Thoracic aorta (tissue), 2 donors: ENCODE measurements around the gene CNIH2. TPM values are rescaled to one million over a fixed set of nuclear protein-coding genes. Genes with fewer than 3 reads are reported as not detected.

Experiments
- ATAC-seq: fragments of 150-250 bp; one replicate; pipeline ENCODE4 v1.8.0; 2017; ENCODE audit warnings: low read depth; ENCODE audit not compliant: insufficient number of reproducible peaks, low FRiP score
- DNase-seq: peaks from one replicate; pipeline ENCODE4 v3.0.0-alpha.2; 2020; ENCODE audit warnings: low spot score
- H3K27ac ChIP-seq, 2 donors: fragments of 200-600 bp; sonication (generic); 1 replicate in 1 of 2; 2 replicates in 1 of 2; pipeline ENCODE4 v1.5.1; 2016; ENCODE audit warnings: mild to moderate bottlenecking in 2 of 2, moderate library complexity in 2 of 2
- H3K27me3 ChIP-seq: fragments of 200-600 bp; sonication (generic); replicated peaks from 2 replicates; pipeline ENCODE4 v1.6.0; 2016; ENCODE audit warnings: mild to moderate bottlenecking; ENCODE audit not compliant: insufficient read depth
- H3K36me3 ChIP-seq: fragments of 200-600 bp; sonication (generic); one replicate; pipeline ENCODE4 v1.5.1; 2016
- H3K4me1 ChIP-seq, 2 donors: fragments of 200-600 bp; sonication (generic); 1 replicate in 1 of 2; 2 replicates in 1 of 2; pipeline versions ENCODE4 v1.5.1 to v1.6.0; 2016; ENCODE audit warnings: low read depth in 2 of 2, mild to moderate bottlenecking in 1 of 2; ENCODE audit not compliant: control insufficient read depth in 1 of 2
- H3K4me3 ChIP-seq: fragments of 200-600 bp; sonication (generic); 2 replicates; pipeline ENCODE4 v1.5.1; 2016; ENCODE audit warnings: mild to moderate bottlenecking
- H3K9me3 ChIP-seq: fragments of 200-600 bp; sonication (generic); 2 replicates; pipeline ENCODE4 v1.5.1; 2016
- total RNA-seq, 2 donors: library from RNA; depleted of rRNA; stranded (reverse); fragments of >200 nt; gene quantifications; one replicate each; pipeline versions ENCODE4 v1.1.0 to v1.2.3, GENCODE V29; 2016
- TF ChIP-seq, protein P1 (sequence below): fragments of 200-600 bp; sonication (generic); IDR thresholded peaks from one replicate; pipeline ENCODE4 v1.5.1; 2019; ENCODE audit warnings: antibody characterized with exemption

Gene CNIH2
- total RNA-seq, 2 donors from 2014 or later = not detected

DNA sequence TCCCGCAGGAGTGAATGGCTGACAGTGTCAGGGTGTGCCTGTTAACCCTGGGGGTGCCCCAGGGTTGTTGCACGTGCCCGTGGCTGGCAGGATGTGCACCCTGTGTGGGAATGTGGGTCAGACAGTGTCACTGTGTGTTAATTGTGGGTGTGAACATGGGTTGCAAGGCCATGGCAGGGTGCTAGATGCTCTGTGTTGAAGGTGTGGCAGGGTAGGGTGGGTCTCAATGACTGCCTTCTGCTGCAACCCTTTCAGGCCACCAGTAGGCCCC is 50.0 kb downstream of the CNIH2 start:
- H3K4me1 ChIP-seq = peaks cover 0 to 12% of the 10 kb centered on the region in 2 donors
- H3K27ac ChIP-seq = no peak overlapping the region
- H3K36me3 ChIP-seq = no peaks in the 10 kb centered on the region
- H3K4me3 ChIP-seq = no peak overlapping the region
- ATAC-seq = no peak
- H3K9me3 ChIP-seq = no peaks in the 10 kb centered on the region
- no peak for DNase-seq
- TF ChIP-seq, protein P1, sequence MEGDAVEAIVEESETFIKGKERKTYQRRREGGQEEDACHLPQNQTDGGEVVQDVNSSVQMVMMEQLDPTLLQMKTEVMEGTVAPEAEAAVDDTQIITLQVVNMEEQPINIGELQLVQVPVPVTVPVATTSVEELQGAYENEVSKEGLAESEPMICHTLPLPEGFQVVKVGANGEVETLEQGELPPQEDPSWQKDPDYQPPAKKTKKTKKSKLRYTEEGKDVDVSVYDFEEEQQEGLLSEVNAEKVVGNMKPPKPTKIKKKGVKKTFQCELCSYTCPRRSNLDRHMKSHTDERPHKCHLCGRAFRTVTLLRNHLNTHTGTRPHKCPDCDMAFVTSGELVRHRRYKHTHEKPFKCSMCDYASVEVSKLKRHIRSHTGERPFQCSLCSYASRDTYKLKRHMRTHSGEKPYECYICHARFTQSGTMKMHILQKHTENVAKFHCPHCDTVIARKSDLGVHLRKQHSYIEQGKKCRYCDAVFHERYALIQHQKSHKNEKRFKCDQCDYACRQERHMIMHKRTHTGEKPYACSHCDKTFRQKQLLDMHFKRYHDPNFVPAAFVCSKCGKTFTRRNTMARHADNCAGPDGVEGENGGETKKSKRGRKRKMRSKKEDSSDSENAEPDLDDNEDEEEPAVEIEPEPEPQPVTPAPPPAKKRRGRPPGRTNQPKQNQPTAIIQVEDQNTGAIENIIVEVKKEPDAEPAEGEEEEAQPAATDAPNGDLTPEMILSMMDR = no peak
- no peaks in the 10 kb centered on the region for H3K27me3 ChIP-seq

DNA sequence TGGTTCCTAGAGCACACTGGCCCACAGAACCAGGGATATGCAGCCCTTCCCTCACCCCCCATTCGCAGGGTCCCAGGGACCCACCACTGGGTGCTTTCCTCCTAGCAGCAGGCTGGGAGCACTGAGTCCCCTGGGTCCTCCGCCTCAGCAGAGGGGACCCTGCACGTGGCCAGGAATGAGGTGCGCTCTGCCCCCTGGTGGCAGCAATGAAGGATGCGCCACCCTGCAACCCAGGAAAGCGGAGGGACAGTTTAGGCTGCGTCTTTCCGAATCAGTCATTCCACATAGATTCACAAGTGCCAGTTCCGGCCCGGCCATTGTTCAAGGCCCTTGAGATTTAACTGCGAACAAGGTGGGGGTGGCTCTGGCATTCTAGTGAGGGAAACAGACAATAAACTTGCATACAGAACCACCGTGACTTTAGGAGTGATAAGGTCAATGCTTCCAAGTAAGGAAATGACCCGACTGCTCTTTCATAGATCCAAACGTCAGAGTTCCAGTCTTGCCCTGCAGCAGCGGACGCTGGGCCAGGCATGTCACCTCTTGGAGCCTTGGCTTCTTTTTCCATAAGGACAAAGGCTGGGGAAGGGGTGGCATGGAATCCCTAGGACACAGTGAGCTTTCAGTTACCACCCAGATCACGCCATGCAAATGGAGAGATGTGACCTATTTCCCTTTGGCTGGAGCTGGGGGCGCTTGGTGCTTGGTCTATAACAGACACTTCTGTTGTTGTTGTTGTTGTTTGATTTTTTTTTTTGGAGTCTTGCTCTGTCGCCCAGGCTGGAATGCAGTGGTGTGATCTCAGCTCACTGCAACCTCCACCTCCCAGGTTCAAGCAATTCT is 50.5 kb downstream of the CNIH2 start:
- H3K4me1 ChIP-seq = peaks cover 0 to 12% of the 10 kb centered on the region in 2 donors

DNA sequence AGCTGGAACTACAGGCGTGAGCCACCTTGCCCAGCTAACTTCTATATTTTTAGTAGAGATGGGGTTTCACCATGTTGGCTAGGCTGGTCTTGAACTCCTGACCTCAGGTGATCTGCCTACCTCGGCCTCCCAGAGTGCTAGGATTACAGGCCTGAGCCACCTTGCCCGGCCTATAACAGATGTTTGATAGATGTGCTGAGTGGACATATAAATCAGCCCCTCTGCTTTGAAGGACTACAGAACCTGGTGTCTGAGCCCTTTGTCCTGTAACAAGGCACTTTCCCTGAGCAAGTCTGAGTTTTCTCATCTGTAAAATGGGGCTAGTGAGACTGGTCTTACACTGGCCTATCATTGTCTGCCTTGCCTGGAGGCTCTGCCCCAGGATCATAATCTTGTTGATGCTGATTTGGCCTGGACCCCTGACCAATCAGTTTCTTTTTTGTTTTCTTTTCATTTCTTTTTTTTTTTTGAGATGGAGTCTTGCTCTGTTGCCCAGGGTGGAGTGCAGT is 51.2 kb downstream of the CNIH2 start:
- Histone ChIP-seq H3K27ac (no peak overlapping the region), H3K4me3 (no peak overlapping the region), H3K9me3 (no peaks in the 10 kb centered on the region), H3K36me3 (no peaks in the 10 kb centered on the region), H3K4me1 (peaks cover 0 to 12% of the 10 kb centered on the region in 2 donors), H3K27me3 (no peaks in the 10 kb centered on the region)
- DNase-seq (no peak), ATAC-seq (no peak)
- TF ChIP-seq, protein P1 = no peak

More for the DNA sequence above, 50.5 kb downstream of the CNIH2 start:
- ATAC-seq (no peak), DNase-seq (no peak)
- no peak overlapping the region for H3K27ac ChIP-seq
- peak overlapping the region; percentile 40 for H3K4me3 ChIP-seq
- H3K36me3 ChIP-seq = no peaks in the 10 kb centered on the region
- TF ChIP-seq, protein P1 = peak; percentile 93
- no peaks in the 10 kb centered on the region for H3K9me3 ChIP-seq
- no peaks in the 10 kb centered on the region for H3K27me3 ChIP-seq

DNA sequence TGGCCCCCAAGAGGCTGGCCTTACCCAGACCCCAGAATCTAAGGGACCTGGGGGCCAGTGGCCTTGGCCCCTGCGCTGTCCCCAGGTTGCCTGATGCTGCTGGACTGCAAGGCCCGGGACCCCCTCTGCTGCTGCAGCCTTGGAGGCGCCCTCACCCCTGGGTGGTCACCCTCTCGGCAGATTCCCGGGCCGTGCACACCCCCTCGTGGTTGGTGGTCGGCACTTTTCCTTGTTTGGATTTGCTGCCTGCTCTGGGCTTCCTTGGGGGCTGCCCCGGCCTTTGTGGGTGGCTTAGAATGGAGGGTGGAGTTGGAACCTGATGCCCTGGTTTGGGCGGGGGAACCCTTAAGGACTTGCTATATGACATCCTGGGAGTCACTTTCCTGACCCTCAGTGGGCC is 53.0 kb downstream of the CNIH2 start:
- H3K4me1 ChIP-seq = peaks cover 8 to 24% of the 10 kb centered on the region in 2 donors
- TF ChIP-seq, protein P1 = no peak

DNA sequence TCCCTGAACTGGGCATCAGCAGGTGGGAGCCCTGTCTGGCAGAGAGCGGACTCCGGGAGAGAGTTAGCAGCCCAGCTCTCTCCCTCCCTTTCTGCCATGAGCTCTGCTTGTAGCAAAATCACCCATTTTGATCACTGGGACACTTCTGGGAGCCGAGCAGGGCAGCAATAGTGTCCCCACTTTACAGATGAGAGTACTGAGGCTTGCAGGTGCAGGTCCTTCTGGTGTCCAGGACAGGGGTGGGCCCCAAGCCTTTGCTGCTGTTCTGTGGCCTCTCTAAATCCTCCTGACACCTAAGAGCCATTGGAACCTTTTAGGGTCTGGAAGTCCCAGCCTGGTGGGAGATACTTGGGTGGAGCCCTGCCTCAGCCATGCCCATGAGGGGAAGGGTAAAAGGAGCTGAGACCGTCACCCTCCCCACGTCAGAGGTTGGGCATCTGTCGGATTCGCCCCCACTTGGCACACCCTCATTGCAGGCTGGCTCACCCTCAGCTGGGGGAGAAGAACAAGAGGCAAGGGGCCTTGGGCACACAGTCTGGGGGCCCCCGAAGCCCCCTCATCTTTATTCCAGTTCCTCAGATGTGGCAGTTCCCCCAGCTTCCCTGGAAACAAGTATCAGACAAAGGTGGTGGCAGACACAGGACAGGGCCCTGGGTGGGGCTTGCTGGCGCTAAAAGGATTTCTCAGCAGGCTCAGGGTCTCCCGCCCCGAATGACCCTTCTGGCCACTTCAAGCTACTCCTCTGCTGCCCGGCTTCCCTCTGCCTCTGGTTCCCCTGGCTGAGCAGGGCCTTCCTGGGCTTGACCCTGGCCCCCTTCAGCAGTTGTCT is 53.8 kb downstream of the CNIH2 start:
- Histone ChIP-seq H3K4me1 (peaks cover 12 to 25% of the 10 kb centered on the region in 2 donors), H3K27me3 (no peaks in the 10 kb centered on the region), H3K27ac (no peak overlapping the region), H3K4me3 (no peak overlapping the region), H3K9me3 (no peaks in the 10 kb centered on the region), H3K36me3 (no peaks in the 10 kb centered on the region)
- ATAC-seq = no peak
- no peak for DNase-seq
- TF ChIP-seq, protein P1 = no peak

More for the DNA sequence above, 53.0 kb downstream of the CNIH2 start:
- Histone ChIP-seq H3K27me3 (no peaks in the 10 kb centered on the region), H3K27ac (no peak overlapping the region), H3K36me3 (no peaks in the 10 kb centered on the region), H3K9me3 (no peaks in the 10 kb centered on the region), H3K4me3 (no peak overlapping the region)
- DNase-seq = no peak
- ATAC-seq = no peak
